Raji (cell line): ENCODE data around the gene BRAT1.

ENCODE experiments used
- POLR2A ChIP-seq: IDR thresholded peaks from 2 replicates; pipeline ENCODE4 v1.6.1; 2011; ENCODE audit warnings: low read depth, low read length, control low read depth; ENCODE audit not compliant: insufficient read depth

The BRAT1 gene

DNA sequence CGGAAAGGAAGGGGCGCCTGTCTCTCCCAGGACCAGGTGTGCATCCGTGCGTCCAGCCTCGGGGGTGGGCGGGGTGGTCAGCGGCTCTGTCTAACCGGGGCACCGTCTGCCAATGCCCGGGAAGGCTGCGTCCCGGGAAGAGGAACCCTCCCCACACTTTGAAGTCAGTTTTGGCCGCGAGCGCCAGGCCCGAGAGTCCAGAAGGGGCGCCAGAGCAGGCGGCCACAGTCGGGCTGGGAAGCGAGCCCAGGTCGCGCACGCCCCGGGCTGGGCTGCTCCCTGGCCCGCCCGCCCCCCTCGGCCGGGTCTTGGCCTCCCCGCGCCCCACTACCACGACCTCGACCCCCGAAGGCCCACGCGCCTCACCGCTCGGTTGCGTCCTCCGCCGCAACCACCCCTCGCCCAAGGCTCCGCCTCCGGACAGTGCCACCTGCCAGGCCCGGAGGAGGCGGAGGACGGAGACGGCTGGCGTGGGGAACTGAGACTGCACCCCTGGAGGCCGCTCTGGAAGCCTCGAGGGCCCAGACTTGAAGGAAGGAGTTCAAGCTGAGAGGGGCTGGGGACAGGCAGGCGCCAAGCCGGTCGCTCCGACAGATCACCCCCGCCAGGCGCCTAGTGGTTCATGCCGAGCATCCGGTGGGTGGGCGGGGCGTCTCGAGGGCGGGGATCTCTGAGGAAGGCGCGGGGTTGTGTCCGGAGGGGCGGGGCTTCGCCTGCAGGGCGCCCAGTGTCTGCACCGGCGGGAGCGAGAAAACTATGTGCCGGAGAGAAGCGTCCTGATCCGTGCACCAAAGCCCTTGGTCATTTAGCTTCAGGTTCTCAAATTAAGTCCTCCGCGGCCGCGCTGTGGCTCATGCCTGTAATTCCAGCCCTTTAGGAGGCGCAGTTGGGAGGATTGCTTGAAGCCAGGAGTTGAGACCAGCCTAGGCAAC is at the start of gene BRAT1:
Gene BRAT1, minus strand, starts transcription at position 404 of the 932 bp plus-strand sequence. CDS start 1,093 bp downstream, outside the sequence.
- TF ChIP-seq POLR2A: peak; percentile 82

GRCh38 chr7:2604608-2605174 is 49.4 kb upstream of the BRAT1 start:
- no peak for TF ChIP-seq POLR2A

- TF ChIP-seq POLR2A: no peak
Measured at GRCh38 chr7:2603044-2603965, 48.0 kb upstream of the BRAT1 start.

DNA sequence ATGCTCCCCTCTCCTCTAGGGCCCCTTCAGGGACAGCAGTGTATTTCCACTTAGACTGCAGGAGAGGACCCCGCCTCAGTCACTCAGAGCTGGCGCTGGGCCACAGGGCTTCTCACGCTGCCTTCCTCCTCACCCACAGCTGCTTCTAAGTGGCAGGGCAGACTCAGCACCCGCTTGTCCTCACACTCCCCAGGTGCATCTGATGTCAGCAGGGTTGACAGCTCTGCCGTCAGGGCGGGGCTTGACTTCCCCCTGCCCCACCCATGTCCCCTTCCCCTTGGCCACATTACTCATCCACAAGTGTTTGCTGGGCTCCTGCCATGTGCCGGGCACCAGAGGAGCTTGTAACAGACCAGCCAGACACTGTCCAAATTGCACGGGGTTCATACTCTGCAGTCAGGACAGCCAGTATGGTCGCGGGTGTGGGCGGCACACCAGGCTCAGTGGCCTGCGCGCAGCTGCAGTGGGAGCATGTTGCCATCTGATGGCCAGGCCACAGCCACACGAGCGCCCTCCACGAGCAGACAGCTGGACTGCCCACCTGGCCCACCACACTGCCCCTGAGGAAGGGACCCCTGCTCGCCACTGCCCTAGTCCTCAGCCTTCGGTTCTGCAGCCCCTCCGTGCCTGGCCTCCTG is 47.2 kb upstream of the BRAT1 start:
- TF ChIP-seq POLR2A: no peak

DNA sequence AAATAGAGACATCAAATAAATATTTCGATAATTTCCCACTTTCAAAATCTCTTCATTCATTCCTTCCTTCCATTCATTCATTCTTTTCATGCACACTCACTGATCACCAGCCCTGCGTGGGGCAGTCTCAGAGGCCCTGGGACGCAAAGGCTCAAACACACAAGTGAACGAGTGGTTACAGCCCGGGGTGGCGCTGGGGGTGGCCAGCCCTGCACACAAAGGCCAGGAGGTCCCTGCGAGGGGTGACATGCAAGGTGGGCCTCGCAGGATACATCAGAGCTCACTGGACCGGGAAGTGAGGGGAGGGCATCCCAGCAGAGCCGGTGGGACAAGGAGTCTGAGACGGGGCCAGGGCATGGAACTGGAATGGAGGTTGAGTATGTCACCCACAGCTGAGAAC is 46.6 kb upstream of the BRAT1 start:
- no peak for TF ChIP-seq POLR2A

DNA sequence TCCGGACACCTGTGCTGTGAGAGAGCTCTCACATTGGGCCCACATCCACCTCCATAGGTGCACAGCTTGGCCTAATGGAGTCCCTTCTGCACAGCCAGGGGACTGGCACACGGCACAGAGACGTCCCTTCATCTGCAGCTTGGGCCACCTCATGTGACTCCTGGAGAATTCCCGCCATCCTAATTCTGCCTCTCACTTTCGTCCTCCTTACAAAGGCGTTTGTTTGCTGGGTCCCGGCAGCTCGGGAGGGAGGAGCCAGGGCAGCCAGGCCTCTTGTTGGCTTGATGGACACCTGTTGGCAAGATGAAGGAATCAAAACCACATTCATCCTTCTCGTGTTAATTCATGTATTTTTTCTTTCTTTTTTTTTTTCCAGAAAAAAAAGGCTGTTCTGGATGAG is 45.7 kb upstream of the BRAT1 start:
- no peak for TF ChIP-seq POLR2A

DNA sequence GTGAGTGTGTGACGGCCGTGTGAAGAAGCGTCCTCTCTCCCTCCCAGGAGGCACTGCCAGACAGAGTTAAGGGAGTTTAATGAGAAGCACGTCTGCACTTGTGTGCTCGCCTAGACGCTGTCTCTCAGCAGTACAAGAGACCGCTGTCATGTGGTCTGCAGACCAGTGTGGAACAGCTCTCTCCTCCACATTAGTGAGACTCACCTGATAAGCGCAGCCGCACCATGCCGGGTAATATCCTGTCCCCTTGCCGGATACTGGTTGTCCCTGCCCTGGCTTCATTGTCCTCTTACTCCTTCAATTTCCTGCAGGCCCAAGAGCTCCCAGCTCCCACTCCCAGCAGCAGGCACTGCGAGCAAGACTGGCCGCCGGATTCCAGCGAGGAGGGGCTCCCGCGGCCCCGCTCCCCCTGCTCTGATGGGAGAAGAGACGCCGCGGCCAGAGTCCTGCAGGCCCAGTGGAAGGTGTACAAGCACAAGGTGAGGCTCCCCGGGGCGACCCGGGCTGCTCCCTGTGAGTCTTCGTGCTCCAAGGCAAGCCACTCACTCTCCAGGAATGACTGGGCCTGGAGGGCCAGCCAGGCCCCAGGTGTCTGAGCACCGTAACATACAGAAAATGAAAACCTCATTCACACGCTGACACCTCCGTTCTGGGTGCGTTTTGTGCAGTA is 43.0 kb upstream of the BRAT1 start:
- no peak for TF ChIP-seq POLR2A

- TF ChIP-seq POLR2A: no peak
Measured at GRCh38 chr7:2597273-2597640, 41.9 kb upstream of the BRAT1 start.

- TF ChIP-seq POLR2A: no peak
Measured at GRCh38 chr7:2596464-2597272, 41.3 kb upstream of the BRAT1 start.

GRCh38 chr7:2595258-2595860 is 40.0 kb upstream of the BRAT1 start:
- TF ChIP-seq POLR2A: no peak

- TF ChIP-seq POLR2A: no peak
Measured at GRCh38 chr7:2594599-2594998, 39.3 kb upstream of the BRAT1 start.

- no peak for TF ChIP-seq POLR2A
Measured at GRCh38 chr7:2593036-2593727, 37.9 kb upstream of the BRAT1 start.
